ENCODE results near the gene ELAC2.

The ELAC2 gene, protein sequence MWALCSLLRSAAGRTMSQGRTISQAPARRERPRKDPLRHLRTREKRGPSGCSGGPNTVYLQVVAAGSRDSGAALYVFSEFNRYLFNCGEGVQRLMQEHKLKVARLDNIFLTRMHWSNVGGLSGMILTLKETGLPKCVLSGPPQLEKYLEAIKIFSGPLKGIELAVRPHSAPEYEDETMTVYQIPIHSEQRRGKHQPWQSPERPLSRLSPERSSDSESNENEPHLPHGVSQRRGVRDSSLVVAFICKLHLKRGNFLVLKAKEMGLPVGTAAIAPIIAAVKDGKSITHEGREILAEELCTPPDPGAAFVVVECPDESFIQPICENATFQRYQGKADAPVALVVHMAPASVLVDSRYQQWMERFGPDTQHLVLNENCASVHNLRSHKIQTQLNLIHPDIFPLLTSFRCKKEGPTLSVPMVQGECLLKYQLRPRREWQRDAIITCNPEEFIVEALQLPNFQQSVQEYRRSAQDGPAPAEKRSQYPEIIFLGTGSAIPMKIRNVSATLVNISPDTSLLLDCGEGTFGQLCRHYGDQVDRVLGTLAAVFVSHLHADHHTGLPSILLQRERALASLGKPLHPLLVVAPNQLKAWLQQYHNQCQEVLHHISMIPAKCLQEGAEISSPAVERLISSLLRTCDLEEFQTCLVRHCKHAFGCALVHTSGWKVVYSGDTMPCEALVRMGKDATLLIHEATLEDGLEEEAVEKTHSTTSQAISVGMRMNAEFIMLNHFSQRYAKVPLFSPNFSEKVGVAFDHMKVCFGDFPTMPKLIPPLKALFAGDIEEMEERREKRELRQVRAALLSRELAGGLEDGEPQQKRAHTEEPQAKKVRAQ

DNA sequence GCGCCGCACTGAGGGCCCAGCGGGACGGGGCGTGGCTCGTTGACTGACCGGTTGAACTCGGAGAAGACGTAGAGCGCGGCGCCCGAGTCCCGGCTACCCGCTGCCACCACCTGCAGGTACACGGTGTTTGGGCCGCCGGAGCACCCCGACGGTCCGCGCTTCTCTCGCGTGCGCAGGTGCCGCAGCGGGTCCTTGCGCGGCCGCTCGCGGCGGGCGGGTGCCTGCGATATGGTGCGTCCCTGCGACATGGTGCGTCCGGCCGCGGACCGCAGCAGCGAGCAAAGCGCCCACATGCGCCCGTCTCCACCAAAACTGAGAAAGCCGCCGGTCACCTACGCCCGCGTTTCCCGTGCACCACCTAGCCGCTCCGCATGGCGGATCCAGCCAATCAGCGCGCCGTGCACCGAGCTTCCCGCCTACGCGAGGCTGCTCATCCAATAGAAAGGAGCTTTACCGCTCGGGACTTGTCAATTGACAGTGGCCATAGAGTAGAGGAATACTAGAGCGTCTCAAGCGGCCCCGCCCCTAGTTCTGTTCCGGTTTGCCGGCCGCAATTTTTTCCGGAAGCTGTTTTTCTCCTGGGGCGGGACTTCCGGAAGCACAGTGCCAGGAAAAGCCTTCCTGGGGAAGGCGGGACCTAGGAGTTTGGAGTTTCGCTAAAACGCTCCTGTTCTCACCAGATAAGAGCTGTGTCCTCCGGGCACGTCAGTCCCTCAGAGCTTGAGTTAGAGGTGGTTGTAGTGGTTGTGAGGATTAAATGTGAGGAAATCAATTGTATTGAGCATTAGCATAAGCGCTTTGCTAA, at the start of gene ELAC2:
TSS of gene ELAC2 (minus strand) at position 373 of the 805 bp plus-strand sequence. CDS start at position 293, 80 bp downstream.
- Histone ChIP-seq H3K4me1 (ENCODE audit: control insufficient read depth, low read depth, low read length) (peaks cover 5% of the 10 kb centered on the region), H3K27me3 (ENCODE audit: control insufficient read depth, insufficient read depth, low read length) (no peaks in the 10 kb centered on the region), H3K4me3 (ENCODE audit: low read length) (peak within 1 kb of the TSS; percentile 87), H3K36me3 (ENCODE audit: control insufficient read depth, low read depth, low read length) (peaks cover 34% of the 10 kb centered on the region), H3K9ac (ENCODE audit: low read length) (peak within 1 kb of the TSS; percentile 70), H3K27ac (ENCODE audit: low read length) (no peak within 1 kb of the TSS), H3K9me3 (ENCODE audit: control insufficient read depth, low read depth, low read length) (no peaks in the 10 kb centered on the region)

DNA sequence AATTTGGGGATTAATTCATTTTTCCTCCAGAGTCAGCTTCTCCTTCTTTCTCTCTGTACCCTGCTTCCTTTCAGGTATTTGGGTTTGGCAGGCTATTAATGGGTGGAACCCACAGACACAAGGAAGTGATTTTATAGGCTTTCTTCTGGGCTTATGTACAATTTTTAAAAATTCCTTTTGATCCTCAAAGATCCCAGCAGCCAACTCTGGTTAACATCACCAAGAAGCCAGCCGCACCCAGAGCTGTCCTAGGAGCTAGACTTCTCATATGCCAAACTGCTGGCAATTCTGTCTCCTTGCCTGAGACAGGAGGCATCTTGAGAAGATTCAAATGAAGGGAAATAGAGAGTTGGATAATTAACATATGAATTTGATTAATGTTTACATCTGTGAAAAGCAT, 47.2 kb upstream of the ELAC2 start:
- H3K27ac ChIP-seq (ENCODE audit: low read length) = no peak overlapping the region
- H3K4me3 ChIP-seq (ENCODE audit: low read length) = no peak overlapping the region
- no peaks in the 10 kb centered on the region for H3K27me3 ChIP-seq (ENCODE audit: control insufficient read depth, insufficient read depth, low read length)
- H3K9ac ChIP-seq (ENCODE audit: low read length) = no peak overlapping the region
- no peaks in the 10 kb centered on the region for H3K4me1 ChIP-seq (ENCODE audit: control insufficient read depth, low read depth, low read length)
- H3K36me3 ChIP-seq (ENCODE audit: control insufficient read depth, low read depth, low read length) = no peaks in the 10 kb centered on the region
- no peaks in the 10 kb centered on the region for H3K9me3 ChIP-seq (ENCODE audit: control insufficient read depth, low read depth, low read length)

DNA sequence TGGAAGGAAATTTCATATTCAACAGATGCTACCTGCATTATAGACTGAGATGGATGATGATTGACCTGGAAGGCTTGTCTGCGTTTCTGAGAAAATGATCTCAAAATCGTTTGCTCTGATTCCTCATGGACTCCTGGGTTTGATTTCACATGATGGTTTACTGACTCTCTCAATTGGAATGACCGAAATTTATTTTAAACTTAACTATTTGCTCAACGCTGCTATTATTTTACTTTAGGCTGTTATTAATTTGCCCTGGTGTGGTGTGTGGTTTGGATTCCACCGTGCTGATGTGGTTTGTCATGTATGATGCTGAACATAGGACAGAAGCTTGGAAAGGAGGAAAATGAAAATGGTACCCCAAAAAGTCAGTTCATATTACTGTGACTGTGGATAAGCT, 37.3 kb upstream of the ELAC2 start:
- H3K27ac ChIP-seq (ENCODE audit: low read length) = no peak overlapping the region
- no peaks in the 10 kb centered on the region for H3K27me3 ChIP-seq (ENCODE audit: control insufficient read depth, insufficient read depth, low read length)
- no peak overlapping the region for H3K9ac ChIP-seq (ENCODE audit: low read length)
- no peaks in the 10 kb centered on the region for H3K4me1 ChIP-seq (ENCODE audit: control insufficient read depth, low read depth, low read length)
- H3K9me3 ChIP-seq (ENCODE audit: control insufficient read depth, low read depth, low read length) = no peaks in the 10 kb centered on the region
- no peaks in the 10 kb centered on the region for H3K36me3 ChIP-seq (ENCODE audit: control insufficient read depth, low read depth, low read length)
- no peak overlapping the region for H3K4me3 ChIP-seq (ENCODE audit: low read length)

DNA sequence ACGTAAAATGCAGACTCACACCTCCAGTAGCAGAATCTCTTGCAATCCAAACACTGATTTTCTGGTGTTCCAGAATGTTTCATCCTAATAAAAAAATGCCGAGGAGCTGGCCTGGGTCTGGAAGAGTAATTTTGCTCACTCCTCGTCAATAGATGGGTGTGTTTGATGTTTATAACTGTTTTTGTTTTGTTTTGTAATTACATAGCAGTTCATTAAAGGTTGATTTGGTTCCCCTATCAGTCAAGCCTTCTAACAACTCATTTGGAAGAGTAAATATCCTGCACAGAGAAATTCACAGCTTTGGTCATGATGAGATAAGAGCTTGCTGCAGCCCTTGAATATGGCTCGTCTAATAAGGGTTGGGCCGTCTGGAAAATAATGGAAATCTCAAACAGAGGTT, 36.8 kb upstream of the ELAC2 start:
- no peaks in the 10 kb centered on the region for H3K36me3 ChIP-seq (ENCODE audit: control insufficient read depth, low read depth, low read length)
- H3K27ac ChIP-seq (ENCODE audit: low read length) = no peak overlapping the region
- no peaks in the 10 kb centered on the region for H3K9me3 ChIP-seq (ENCODE audit: control insufficient read depth, low read depth, low read length)
- no peaks in the 10 kb centered on the region for H3K27me3 ChIP-seq (ENCODE audit: control insufficient read depth, insufficient read depth, low read length)
- H3K4me3 ChIP-seq (ENCODE audit: low read length) = no peak overlapping the region
- H3K9ac ChIP-seq (ENCODE audit: low read length) = no peak overlapping the region
- H3K4me1 ChIP-seq (ENCODE audit: control insufficient read depth, low read depth, low read length) = no peaks in the 10 kb centered on the region

DNA sequence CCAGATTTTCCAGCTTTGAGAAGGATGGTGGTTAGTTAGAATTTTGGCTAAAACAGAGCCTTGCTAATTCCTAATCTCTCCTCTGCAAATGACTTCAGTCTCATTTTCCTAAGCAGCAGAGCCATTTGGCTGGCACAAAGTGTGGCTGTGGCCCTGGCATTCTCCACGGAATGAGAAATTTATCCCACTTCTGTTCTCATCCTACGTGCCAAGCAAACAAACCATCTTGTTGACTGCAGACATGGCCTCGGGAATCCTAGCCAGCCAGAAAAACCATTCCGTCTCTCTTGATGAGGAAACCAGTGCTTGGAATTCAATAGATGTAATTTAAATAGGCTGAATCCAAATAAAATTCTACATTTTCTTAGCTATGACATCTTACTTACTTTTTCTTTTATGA, 34.1 kb upstream of the ELAC2 start:
- no peaks in the 10 kb centered on the region for H3K27me3 ChIP-seq (ENCODE audit: control insufficient read depth, insufficient read depth, low read length)
- no peaks in the 10 kb centered on the region for H3K4me1 ChIP-seq (ENCODE audit: control insufficient read depth, low read depth, low read length)
- no peaks in the 10 kb centered on the region for H3K9me3 ChIP-seq (ENCODE audit: control insufficient read depth, low read depth, low read length)
- H3K9ac ChIP-seq (ENCODE audit: low read length) = no peak overlapping the region
- H3K27ac ChIP-seq (ENCODE audit: low read length) = no peak overlapping the region
- H3K36me3 ChIP-seq (ENCODE audit: control insufficient read depth, low read depth, low read length) = no peaks in the 10 kb centered on the region
- no peak overlapping the region for H3K4me3 ChIP-seq (ENCODE audit: low read length)

DNA sequence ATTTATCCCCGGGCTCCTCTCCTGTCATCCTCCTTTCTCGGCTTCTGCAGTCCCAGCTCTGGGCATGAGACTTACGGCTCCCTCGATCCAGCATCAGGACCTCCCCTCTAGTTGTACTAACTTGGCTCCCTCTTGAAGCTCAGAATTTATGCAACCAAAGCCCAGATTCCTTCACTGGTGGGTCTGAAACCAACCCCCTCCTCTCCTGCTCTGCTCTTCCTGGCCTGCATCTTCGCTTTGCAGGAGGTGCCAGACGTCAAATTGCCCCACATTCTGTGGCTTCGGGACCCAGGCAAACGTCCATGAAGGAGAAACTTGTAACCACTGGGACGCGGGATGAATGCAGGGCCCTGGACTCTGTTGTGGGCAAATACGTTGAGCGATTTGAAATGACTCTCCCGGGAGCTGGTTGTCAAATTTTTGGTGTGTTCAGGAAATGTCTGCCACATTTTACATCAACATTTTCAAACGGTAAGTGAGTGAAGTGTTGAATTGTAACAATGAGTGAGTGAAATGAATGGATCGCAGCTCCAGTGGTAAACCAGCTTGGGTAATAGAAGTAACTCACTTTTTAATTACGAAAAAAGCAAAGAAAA, 29.3 kb upstream of the ELAC2 start:
- Histone ChIP-seq H3K9me3 (ENCODE audit: control insufficient read depth, low read depth, low read length) (no peaks in the 10 kb centered on the region), H3K27me3 (ENCODE audit: control insufficient read depth, insufficient read depth, low read length) (no peaks in the 10 kb centered on the region), H3K27ac (ENCODE audit: low read length) (no peak overlapping the region), H3K9ac (ENCODE audit: low read length) (no peak overlapping the region), H3K4me3 (ENCODE audit: low read length) (no peak overlapping the region), H3K36me3 (ENCODE audit: control insufficient read depth, low read depth, low read length) (no peaks in the 10 kb centered on the region), H3K4me1 (ENCODE audit: control insufficient read depth, low read depth, low read length) (no peaks in the 10 kb centered on the region)

DNA sequence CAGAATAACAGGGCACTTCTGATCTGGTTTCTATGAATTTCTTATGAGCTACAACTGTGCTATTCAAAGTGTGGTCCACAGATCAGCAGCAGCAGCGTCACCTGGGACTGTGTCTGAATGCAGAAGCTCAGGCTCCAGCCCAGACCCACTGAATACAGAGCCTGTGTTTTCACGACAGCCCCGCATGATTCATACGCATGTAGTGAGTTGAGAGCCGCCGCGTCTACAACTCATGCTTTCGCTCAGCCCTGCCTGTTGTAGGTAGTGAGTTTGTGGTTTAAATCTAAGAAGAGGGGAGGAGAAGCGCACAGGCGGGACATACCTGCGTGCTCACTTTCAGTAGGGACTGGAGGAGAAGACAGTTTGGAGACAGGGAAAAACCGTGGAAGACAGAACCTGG, 28.5 kb upstream of the ELAC2 start:
- Histone ChIP-seq H3K4me1 (ENCODE audit: control insufficient read depth, low read depth, low read length) (peaks cover 3% of the 10 kb centered on the region), H3K4me3 (ENCODE audit: low read length) (no peak overlapping the region), H3K9me3 (ENCODE audit: control insufficient read depth, low read depth, low read length) (no peaks in the 10 kb centered on the region), H3K9ac (ENCODE audit: low read length) (no peak overlapping the region), H3K27me3 (ENCODE audit: control insufficient read depth, insufficient read depth, low read length) (no peaks in the 10 kb centered on the region), H3K36me3 (ENCODE audit: control insufficient read depth, low read depth, low read length) (no peaks in the 10 kb centered on the region), H3K27ac (ENCODE audit: low read length) (no peak overlapping the region)

DNA sequence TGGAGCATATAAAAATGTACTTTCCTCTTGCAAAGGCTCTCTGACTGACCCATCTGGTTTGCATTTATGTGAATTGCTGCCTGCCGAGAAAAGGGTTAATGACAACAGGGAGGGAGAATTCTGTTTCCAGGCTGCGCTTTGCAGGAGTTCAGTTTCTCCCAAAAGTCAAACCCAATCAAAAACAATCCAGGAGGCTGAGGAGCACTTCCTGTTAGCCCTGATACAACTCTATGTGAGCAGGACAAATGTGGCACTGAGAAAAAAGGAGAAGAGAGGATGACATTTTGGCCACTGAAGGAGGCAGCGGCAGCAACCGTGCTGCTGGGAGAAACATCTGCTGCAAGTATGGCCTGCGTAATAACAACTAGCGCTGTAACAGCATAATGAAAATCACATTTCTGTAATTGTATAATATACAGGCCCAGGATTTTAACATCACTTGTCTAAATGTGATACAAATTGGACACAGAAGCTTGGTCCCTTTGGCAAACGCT, 26.8 kb upstream of the ELAC2 start:
- H3K27ac ChIP-seq (ENCODE audit: low read length) = no peak overlapping the region
- no peaks in the 10 kb centered on the region for H3K9me3 ChIP-seq (ENCODE audit: control insufficient read depth, low read depth, low read length)
- H3K36me3 ChIP-seq (ENCODE audit: control insufficient read depth, low read depth, low read length) = no peaks in the 10 kb centered on the region
- H3K27me3 ChIP-seq (ENCODE audit: control insufficient read depth, insufficient read depth, low read length) = no peaks in the 10 kb centered on the region
- H3K4me1 ChIP-seq (ENCODE audit: control insufficient read depth, low read depth, low read length) = peaks cover 5% of the 10 kb centered on the region
- H3K4me3 ChIP-seq (ENCODE audit: low read length) = no peak overlapping the region
- H3K9ac ChIP-seq (ENCODE audit: low read length) = no peak overlapping the region

DNA sequence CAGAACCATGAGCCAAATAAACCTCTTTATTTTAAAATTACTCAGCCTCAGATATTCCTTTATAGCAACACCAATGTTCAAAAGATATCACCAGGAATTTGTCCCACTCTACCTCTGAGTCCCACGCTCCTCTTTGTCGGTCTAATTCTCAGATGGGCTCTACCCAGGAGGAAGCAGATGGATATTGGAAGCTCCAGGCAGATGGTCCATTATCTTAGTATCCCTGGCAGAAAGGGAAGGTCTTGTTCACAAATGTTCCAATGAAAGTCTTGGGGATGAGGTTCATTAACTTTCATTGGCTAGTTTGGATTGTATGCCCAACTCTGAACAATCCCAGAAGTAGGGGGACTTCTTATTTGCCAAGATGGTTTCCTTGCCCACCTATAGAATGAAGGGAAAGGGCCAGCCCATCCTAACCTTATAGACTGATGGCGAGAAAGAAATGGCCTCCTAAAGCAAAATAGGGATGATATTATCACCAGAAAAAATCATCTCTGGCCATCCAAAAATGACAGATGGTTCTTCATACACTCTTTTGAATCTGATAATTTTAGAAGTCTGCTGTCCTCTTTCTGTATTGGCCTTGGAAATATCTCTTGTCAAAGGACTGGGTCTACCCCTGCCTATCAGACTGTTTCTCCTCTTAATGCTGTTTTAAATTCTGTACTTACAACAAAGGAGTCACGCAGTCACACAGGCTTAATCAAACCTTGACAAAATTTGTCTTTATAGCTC, 21.3 kb upstream of the ELAC2 start:
- no peaks in the 10 kb centered on the region for H3K36me3 ChIP-seq (ENCODE audit: control insufficient read depth, low read depth, low read length)

DNA sequence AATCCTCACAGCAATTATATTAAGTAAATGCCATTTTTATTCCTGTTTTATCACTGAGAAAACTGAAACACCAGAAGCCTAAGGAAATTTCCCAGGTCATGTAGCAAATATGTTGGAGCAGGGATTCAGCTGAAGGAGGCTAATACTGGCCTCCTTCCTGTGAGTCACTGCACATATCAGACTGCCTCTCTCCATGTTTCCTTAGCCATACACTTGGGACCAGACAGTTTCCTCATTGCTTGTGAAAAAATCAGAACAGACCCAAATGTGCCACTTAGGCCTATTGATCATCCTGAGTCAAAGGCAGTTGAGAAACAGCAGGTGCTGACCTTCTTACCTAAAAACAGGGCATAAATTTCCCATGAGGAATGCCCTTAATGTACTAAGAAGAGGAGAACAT, 18.9 kb upstream of the ELAC2 start:
- no peak overlapping the region for H3K9ac ChIP-seq (ENCODE audit: low read length)
- peaks cover 5% of the 10 kb centered on the region for H3K4me1 ChIP-seq (ENCODE audit: control insufficient read depth, low read depth, low read length)
- H3K27ac ChIP-seq (ENCODE audit: low read length) = no peak overlapping the region
- H3K9me3 ChIP-seq (ENCODE audit: control insufficient read depth, low read depth, low read length) = no peaks in the 10 kb centered on the region
- H3K36me3 ChIP-seq (ENCODE audit: control insufficient read depth, low read depth, low read length) = no peaks in the 10 kb centered on the region
- no peaks in the 10 kb centered on the region for H3K27me3 ChIP-seq (ENCODE audit: control insufficient read depth, insufficient read depth, low read length)
- no peak overlapping the region for H3K4me3 ChIP-seq (ENCODE audit: low read length)

More for the DNA sequence above, 21.3 kb upstream of the ELAC2 start:
- Histone ChIP-seq H3K4me1 (ENCODE audit: control insufficient read depth, low read depth, low read length) (peaks cover 5% of the 10 kb centered on the region), H3K27ac (ENCODE audit: low read length) (no peak overlapping the region), H3K9me3 (ENCODE audit: control insufficient read depth, low read depth, low read length) (no peaks in the 10 kb centered on the region), H3K27me3 (ENCODE audit: control insufficient read depth, insufficient read depth, low read length) (no peaks in the 10 kb centered on the region), H3K9ac (ENCODE audit: low read length) (no peak overlapping the region), H3K4me3 (ENCODE audit: low read length) (no peak overlapping the region)
